ENCODE measurements around the gene RTN4.

DNA sequence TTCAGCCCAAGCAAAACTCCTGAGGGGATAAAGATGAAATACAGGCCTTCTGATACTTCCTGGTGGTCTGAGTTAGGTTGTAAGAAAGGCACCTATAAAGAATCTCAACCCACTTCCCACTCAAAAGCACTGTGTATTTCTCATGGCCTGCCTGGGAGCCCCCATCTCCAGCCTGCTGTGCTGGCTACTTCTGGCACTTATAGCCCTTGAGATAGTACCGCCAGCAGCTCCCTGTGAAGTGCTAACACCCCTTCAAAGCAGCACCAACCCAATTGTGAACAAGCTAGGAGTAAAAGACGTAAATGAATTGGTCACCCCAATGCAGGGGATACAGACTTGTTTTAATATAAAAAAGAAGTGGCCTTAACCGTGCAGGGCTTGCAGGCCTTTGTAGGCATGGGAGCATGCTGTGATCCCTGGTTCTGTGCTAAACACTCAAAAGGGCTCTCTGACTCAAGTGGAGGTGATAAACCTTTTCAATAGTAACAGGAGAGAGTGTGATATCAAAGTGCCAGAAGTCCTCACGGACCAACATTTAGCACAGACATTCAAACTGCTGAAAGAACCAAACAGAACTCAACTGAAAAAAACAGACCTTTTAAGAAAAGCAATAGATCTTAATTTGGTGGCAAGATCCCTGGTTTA lies 80.8 kb downstream of the RTN4 start:
- TF ChIP-seq CTCF (IDR thresholded peaks at IDR 0.05), result no peak
- no peak for TF ChIP-seq POLR2A (IDR thresholded peaks at IDR 0.05)
